ENCODE data around the gene PCNX2. TPM values are rescaled to one million over a fixed set of nuclear protein-coding genes. Genes with fewer than 3 reads are reported as not detected.

PCNX2 gene
- polyA plus RNA-seq, 6 donors from 2014 or later = 0.66 to 5.4 (median 2.4) TPM; not detected in 1

- Mint-ChIP-seq H3K27ac (peak overlapping the region in 2 of 6 donors; percentile 12 to 51), H3K36me3 (peaks cover 0 to 20% of the 10 kb centered on the region in 2 donors), H3K9me3 (no peaks in the 10 kb centered on the region), H3K4me1 (peaks cover 0 to 2% (median 0%) of the 10 kb centered on the region in 3 donors), H3K27me3 (peaks cover 0 to 4% (median 0%) of the 10 kb centered on the region in 3 donors), H3K4me3 (no peak overlapping the region)
- DNase-seq (no peak), ATAC-seq (ENCODE audit: low read depth in 2 of 2) (no peak)
Observed at GRCh38 chr1:233248014-233248413, 47.5 kb downstream of the PCNX2 start.

GRCh38 chr1:233246965-233247364, 48.6 kb downstream of the PCNX2 start:
- no peaks in the 10 kb centered on the region for H3K9me3 Mint-ChIP-seq
- H3K27ac Mint-ChIP-seq = no peak overlapping the region
- ATAC-seq (ENCODE audit: low read depth in 2 of 2) (no peak), DNase-seq (no peak)
- H3K4me1 Mint-ChIP-seq = peaks cover 0 to 2% (median 0%) of the 10 kb centered on the region in 3 donors
- peaks cover 0 to 4% (median 0%) of the 10 kb centered on the region in 3 donors for H3K27me3 Mint-ChIP-seq
- no peak overlapping the region for H3K4me3 Mint-ChIP-seq
- peaks cover 0 to 19% of the 10 kb centered on the region in 2 donors for H3K36me3 Mint-ChIP-seq

DNA sequence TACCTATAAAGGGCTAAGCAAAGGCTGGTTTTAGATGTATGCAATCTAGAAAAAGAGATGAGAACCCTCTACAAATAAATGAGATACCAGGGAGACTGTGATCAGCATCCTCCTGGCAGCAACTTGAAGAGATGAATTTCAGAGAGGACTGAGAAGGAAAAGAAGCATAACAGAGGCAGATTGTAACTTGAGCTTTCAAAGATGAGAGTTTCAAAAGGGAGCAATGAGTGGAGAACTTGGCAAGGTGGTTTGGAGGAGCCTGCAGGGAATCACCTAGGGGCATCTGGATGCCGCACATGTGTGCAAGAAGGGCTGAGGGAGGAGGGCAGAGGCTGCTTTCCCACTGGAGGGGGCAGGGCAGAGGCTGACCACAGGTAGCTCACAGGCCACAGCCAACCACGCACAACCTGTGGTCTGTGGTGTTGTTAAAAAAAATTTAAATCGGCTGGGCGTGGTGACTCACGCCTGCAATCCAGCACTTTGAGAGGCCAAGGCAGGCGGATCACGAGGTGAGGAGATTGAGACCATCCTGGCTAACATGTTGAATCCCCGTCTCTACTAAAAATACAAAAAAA, 50.2 kb downstream of the PCNX2 start:
- H3K27ac Mint-ChIP-seq = peak overlapping the region in 1 of 6 donors; percentile 41
- no peaks in the 10 kb centered on the region for H3K9me3 Mint-ChIP-seq
- peaks cover 0 to 4% (median 0%) of the 10 kb centered on the region in 3 donors for H3K27me3 Mint-ChIP-seq
- ATAC-seq (ENCODE audit: low read depth in 2 of 2) (no peak), DNase-seq (no peak)
- no peak overlapping the region for H3K4me3 Mint-ChIP-seq
- peaks cover 0 to 2% (median 0%) of the 10 kb centered on the region in 3 donors for H3K4me1 Mint-ChIP-seq
- H3K36me3 Mint-ChIP-seq = peaks cover 0 to 15% of the 10 kb centered on the region in 2 donors

DNA sequence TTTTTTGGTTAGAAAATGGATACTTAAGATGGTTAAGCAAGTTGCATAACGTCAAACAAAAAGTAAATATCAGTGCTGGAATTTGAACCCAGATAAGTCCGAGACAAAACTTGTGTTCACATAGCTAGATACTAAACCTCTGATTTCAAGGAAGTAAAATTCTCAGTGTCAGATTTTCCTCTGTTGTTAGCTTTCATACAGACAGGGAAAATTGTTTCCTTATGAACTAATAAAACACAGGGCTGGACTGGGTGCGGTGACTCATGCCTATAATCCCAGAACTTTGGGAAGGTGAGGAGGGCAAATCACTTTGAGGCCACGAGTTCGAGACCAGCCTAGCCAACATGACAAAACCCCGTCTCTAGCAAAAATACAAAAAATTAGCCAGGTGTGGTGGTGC, 51.3 kb downstream of the PCNX2 start:
- H3K36me3 Mint-ChIP-seq = peaks cover 0 to 8% of the 10 kb centered on the region in 2 donors
- no peak overlapping the region for H3K27ac Mint-ChIP-seq
- no peak overlapping the region for H3K4me3 Mint-ChIP-seq
- H3K27me3 Mint-ChIP-seq = peaks cover 0 to 4% (median 0%) of the 10 kb centered on the region in 3 donors
- H3K9me3 Mint-ChIP-seq = no peaks in the 10 kb centered on the region
- H3K4me1 Mint-ChIP-seq = peaks cover 0 to 2% (median 0%) of the 10 kb centered on the region in 3 donors
- DNase-seq (no peak), ATAC-seq (ENCODE audit: low read depth in 2 of 2) (no peak)

- Mint-ChIP-seq H3K27me3 (peaks cover 0 to 4% (median 0%) of the 10 kb centered on the region in 3 donors), H3K9me3 (no peaks in the 10 kb centered on the region), H3K27ac (no peak overlapping the region), H3K4me1 (no peaks in the 10 kb centered on the region), H3K36me3 (peaks cover 0 to 5% of the 10 kb centered on the region in 2 donors), H3K4me3 (no peak overlapping the region)
- ATAC-seq (ENCODE audit: low read depth in 2 of 2) (no peak), DNase-seq (no peak)
Observed at GRCh38 chr1:233242827-233243483, 52.6 kb downstream of the PCNX2 start.

- no peak overlapping the region for H3K27ac Mint-ChIP-seq
- peaks cover 0 to 4% (median 0%) of the 10 kb centered on the region in 3 donors for H3K27me3 Mint-ChIP-seq
- ATAC-seq (ENCODE audit: low read depth in 2 of 2) = no peak
- peaks cover 0 to 5% of the 10 kb centered on the region in 2 donors for H3K36me3 Mint-ChIP-seq
- H3K4me1 Mint-ChIP-seq = no peaks in the 10 kb centered on the region
- DNase-seq = no peak
- H3K4me3 Mint-ChIP-seq = no peak overlapping the region
- H3K9me3 Mint-ChIP-seq = no peaks in the 10 kb centered on the region
Observed at GRCh38 chr1:233241759-233242158, 53.8 kb downstream of the PCNX2 start.

DNA sequence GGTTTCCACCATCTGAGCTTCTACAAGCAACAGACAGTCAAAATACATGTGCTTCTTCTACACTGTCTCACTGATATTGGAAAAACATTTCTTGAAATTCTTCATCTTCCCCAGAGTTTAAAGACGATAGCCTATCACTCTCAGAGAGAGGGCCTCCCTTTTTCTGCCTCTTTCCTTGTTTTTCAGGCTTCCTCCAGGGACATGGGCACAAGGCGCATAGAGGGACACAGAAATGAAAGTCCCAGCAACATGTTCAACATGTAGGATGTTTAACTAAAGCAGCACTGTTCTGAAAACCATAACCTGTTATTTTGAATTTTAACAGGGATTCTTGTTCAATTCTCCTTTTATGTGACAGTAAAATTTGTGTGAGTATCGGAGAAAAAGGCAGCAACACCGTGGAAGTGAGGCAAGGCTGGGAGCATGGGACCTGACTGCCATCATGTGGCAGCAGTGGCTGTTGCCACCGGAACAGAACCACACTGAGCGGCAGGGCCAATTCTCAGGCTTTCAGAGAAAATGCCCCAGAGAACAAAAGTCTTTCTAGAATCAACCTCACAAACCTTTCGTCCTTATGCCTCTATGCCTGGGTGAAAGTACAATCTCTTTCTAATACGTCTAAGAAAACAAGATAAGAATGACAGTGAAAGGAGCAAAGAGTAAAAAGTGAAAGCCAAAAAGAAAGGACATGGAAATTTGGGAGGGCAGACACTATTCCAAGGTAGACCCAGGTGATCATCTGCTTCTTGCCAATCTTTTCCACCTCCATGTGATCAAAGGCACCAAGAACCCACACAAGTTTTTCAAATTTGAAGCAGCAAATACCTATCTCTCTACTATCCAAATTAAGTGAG, 54.5 kb downstream of the PCNX2 start:
- DNase-seq (no peak), ATAC-seq (ENCODE audit: low read depth in 2 of 2) (no peak)
- peaks cover 0 to 5% of the 10 kb centered on the region in 2 donors for H3K36me3 Mint-ChIP-seq
- H3K27ac Mint-ChIP-seq = no peak overlapping the region
- no peaks in the 10 kb centered on the region for H3K9me3 Mint-ChIP-seq
- peaks cover 0 to 4% (median 0%) of the 10 kb centered on the region in 3 donors for H3K27me3 Mint-ChIP-seq
- no peak overlapping the region for H3K4me3 Mint-ChIP-seq
- H3K4me1 Mint-ChIP-seq = no peaks in the 10 kb centered on the region

- Mint-ChIP-seq H3K27me3 (peaks cover 0 to 4% (median 0%) of the 10 kb centered on the region in 3 donors), H3K9me3 (no peaks in the 10 kb centered on the region), H3K36me3 (peaks cover 0 to 5% of the 10 kb centered on the region in 2 donors), H3K27ac (no peak overlapping the region), H3K4me3 (no peak overlapping the region), H3K4me1 (no peaks in the 10 kb centered on the region)
- DNase-seq (no peak), ATAC-seq (ENCODE audit: low read depth in 2 of 2) (no peak)
Observed at GRCh38 chr1:233240371-233240770, 55.2 kb downstream of the PCNX2 start.

DNA sequence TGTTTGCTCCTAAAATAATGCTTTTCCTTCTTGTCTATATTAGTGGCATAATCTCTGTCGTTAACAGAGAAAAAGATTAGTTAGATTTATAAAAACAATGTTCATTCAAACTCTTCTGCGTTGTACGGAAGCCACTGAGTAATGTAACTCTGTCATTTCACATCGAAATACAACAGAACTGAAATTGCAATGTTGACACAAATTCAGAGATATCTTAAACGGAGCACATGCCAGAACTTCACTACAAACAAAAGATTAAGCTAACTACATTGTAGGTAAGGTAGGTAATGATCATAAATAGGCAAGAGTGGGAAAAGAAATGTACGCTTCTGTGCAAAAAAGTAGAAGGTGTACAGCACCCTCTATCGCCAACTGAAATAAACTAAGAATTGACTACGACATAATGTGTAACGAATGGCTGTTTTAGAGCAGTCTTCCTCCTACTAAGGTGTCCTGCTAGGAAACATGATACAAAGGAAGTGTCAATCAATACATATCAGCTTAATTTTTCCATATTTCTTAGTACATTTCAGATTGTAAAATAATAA, 56.6 kb downstream of the PCNX2 start:
- H3K36me3 Mint-ChIP-seq = no peaks in the 10 kb centered on the region
- H3K27ac Mint-ChIP-seq = no peak overlapping the region
- no peak for ATAC-seq (ENCODE audit: low read depth in 2 of 2)
- no peaks in the 10 kb centered on the region for H3K4me1 Mint-ChIP-seq
- no peak for DNase-seq
- no peaks in the 10 kb centered on the region for H3K9me3 Mint-ChIP-seq
- H3K27me3 Mint-ChIP-seq = no peaks in the 10 kb centered on the region
- no peak overlapping the region for H3K4me3 Mint-ChIP-seq

DNA sequence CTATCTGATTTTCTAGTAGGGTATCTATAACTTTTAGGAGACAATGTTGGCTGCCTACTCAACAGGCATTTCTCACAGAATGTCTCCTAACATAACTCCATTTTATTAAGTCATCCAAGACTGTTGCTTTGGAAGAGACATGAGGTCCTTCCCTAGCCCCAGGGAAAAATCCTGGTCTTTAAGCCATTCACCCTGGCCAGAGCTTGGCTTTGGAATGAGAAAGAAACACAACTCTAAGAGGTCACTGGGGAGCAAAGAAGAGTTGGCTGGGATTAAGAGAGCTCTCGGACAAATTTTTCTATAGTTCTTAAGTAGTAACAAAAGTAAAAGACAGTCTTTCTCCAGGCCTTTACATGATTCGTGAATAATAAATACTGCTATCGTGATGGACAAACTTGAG, 57.9 kb downstream of the PCNX2 start:
- Mint-ChIP-seq H3K27ac (no peak overlapping the region), H3K4me1 (no peaks in the 10 kb centered on the region), H3K36me3 (no peaks in the 10 kb centered on the region), H3K4me3 (no peak overlapping the region), H3K27me3 (no peaks in the 10 kb centered on the region), H3K9me3 (no peaks in the 10 kb centered on the region)
- DNase-seq = no peak
- no peak for ATAC-seq (ENCODE audit: low read depth in 2 of 2)

- Mint-ChIP-seq H3K4me3 (no peak overlapping the region), H3K9me3 (no peaks in the 10 kb centered on the region), H3K27ac (peak overlapping the region in 1 of 6 donors; percentile 30), H3K36me3 (no peaks in the 10 kb centered on the region), H3K27me3 (no peaks in the 10 kb centered on the region), H3K4me1 (no peaks in the 10 kb centered on the region)
- DNase-seq (no peak), ATAC-seq (ENCODE audit: low read depth in 2 of 2) (no peak)
Observed at GRCh38 chr1:233233508-233234040, 62.0 kb downstream of the PCNX2 start.

GRCh38 chr1:233230011-233230410, 65.5 kb downstream of the PCNX2 start:
- Mint-ChIP-seq H3K4me1 (no peaks in the 10 kb centered on the region), H3K27me3 (no peaks in the 10 kb centered on the region), H3K4me3 (no peak overlapping the region), H3K9me3 (no peaks in the 10 kb centered on the region), H3K36me3 (peaks cover 4 to 6% of the 10 kb centered on the region in 2 donors), H3K27ac (no peak overlapping the region)
- no peak for ATAC-seq (ENCODE audit: low read depth in 2 of 2)
- no peak for DNase-seq

- DNase-seq (no peak), ATAC-seq (ENCODE audit: low read depth in 2 of 2) (no peak)
- no peak overlapping the region for H3K4me3 Mint-ChIP-seq
- H3K4me1 Mint-ChIP-seq = no peaks in the 10 kb centered on the region
- no peaks in the 10 kb centered on the region for H3K9me3 Mint-ChIP-seq
- H3K27ac Mint-ChIP-seq = no peak overlapping the region
- H3K27me3 Mint-ChIP-seq = no peaks in the 10 kb centered on the region
- peaks cover 4 to 6% of the 10 kb centered on the region in 2 donors for H3K36me3 Mint-ChIP-seq
Observed at GRCh38 chr1:233229288-233229687, 66.2 kb downstream of the PCNX2 start.
